Measurements from ENCODE around the gene AHNAK. TPM values are rescaled to one million over a fixed set of nuclear protein-coding genes. Genes with fewer than 3 reads are reported as not detected.

Gene AHNAK
- total and polyA plus RNA-seq, 2 donors (not counting 3 experiments of a cell fraction or from before 2014, with no cell fraction given) = 35.2 to 436 TPM

GRCh38 chr11:62572431-62572830, 25.8 kb upstream of the AHNAK start:
- DNase-seq (ENCODE audit: low read depth, low spot score) (no peak), FAIRE-seq (peak; percentile 64)
- Histone ChIP-seq H3K4me1 (ENCODE audit: control insufficient read depth, extremely low read depth, insufficient read depth, low read length) (peaks cover 51% of the 10 kb centered on the region), H3K27me3 (ENCODE audit: control insufficient read depth in 2 of 2, insufficient read depth in 2 of 2, low read length in 2 of 2) (no peaks in the 10 kb centered on the region), H3K9me3 (replicated peaks; ENCODE audit: control insufficient read depth, insufficient read depth, low read length) (no peaks in the 10 kb centered on the region), H3K27ac (ENCODE audit: insufficient read depth, low read depth, low read length) (no peak overlapping the region), H3K9me1 (replicated peaks; ENCODE audit: control insufficient read depth, extremely low read depth, insufficient read depth, low read length) (no peaks in the 10 kb centered on the region), H4K20me1 (replicated peaks; ENCODE audit: control insufficient read depth, extremely low read depth, insufficient read depth, low read length) (no peaks in the 10 kb centered on the region), H3K4me3 (replicated peaks in 1 of 3; ENCODE audit: insufficient read depth in 1 of 3, low read depth in 1 of 3, low read length in 3 of 3) (peak overlapping the region; percentile 51 to 85 (median 70)), H2AFZ (ENCODE audit: low read depth, low read length) (no peak overlapping the region), H3K4me2 (ENCODE audit: insufficient read depth, low read length) (peak overlapping the region; percentile 92), H3K36me3 (ENCODE audit: control insufficient read depth in 2 of 2, extremely low read depth in 1 of 2, insufficient read depth in 2 of 2, low read length in 2 of 2) (peaks cover 21 to 24% of the 10 kb centered on the region in 2 experiments), H3K79me2 (ENCODE audit: control insufficient read depth, insufficient read depth, low read length) (peaks cover 78% of the 10 kb centered on the region), H3K9ac (replicated peaks; ENCODE audit: extremely low read depth, insufficient read depth, low read length) (peak overlapping the region; percentile 95)
- ChIA-PET CTCF (interaction anchor here (1.0 to 4.2 kb wide), 3 partner anchors 11 to 148 kb away, joined by 3 to 26 read pairs (median 3); no protein-coding TSS in a partner anchor), POLR2A (interaction anchor here (5.7 kb wide), 1 partner anchor 20 kb away, joined by 75 read pairs; the partner anchor contains the start of gene TUT1)
- intact Hi-C loops (cut with micrococcal nuclease) (no loop called here), dilution Hi-C loops (cut with MboI; ENCODE audit: extremely low pct_ligation_motif_present, low sequenced_read_pairs) (no loop called here)
- TF ChIP-seq CTCF (IDR thresholded peaks at IDR 0.05; ENCODE audit: extremely low read depth in 1 of 2, insufficient read depth in 1 of 2, low read depth in 1 of 2, low read length in 2 of 2) (no peak), MYC (IDR thresholded peaks at IDR 0.05; ENCODE audit: low read depth, low read length) (no peak), MAX (IDR thresholded peaks at IDR 0.05; ENCODE audit: insufficient read depth, insufficient read length) (no peak), POLR2AphosphoS5 (IDR thresholded peaks at IDR 0.05; ENCODE audit: insufficient read depth, low read depth, low read length) (no peak), POLR2A (IDR thresholded peaks at IDR 0.05; ENCODE audit: low read depth, low read length) (no peak), JUN (IDR thresholded peaks at IDR 0.05; ENCODE audit: borderline replicate concordance, insufficient read depth, insufficient read length, low read depth) (no peak)
- no TSS peak for BruUV-seq (replicated peaks)
